ENCODE data around the gene GPD1L. TPM values are rescaled to one million over a fixed set of nuclear protein-coding genes. Genes with fewer than 3 reads are reported as not detected.
A peak's percentile ranks its signal among the peaks of the same experiment; 100 is the strongest.
"Not testable (repeated sequence)": the region's sequence is repeated elsewhere in the genome, so short reads cannot be mapped to it uniquely, and the experiment has no call there.

Gene GPD1L
- total RNA-seq, 2 experiments from 2014 or later = 9.2 to 10.2 TPM

GRCh38 chr3:32104492-32104891 lies 1.9 kb upstream of the GPD1L start:
- H3K9me3 Mint-ChIP-seq = peaks cover 16% of the 10 kb centered on the region
- H3K36me3 Mint-ChIP-seq (ENCODE audit: low read depth) = peaks cover 5% of the 10 kb centered on the region
- H3K4me1 Mint-ChIP-seq (ENCODE audit: low read depth) = peaks cover 22% of the 10 kb centered on the region
- ATAC-seq (no peak), DNase-seq (no peak)
- POLR2A ChIA-PET = interaction anchor here (2.1 kb wide), 1 partner anchor 10 kb away, joined by 5 read pairs; no protein-coding TSS in a partner anchor
- CTCF ChIA-PET = interaction anchor here (1.2 kb wide), 2 partner anchors 86 to 409 kb away, joined by 3 read pairs; no protein-coding TSS in a partner anchor
- no peak overlapping the region for H3K27ac Mint-ChIP-seq
- H3K27me3 Mint-ChIP-seq = no peaks in the 10 kb centered on the region
- H3K4me3 Mint-ChIP-seq = no peak overlapping the region
- intact Hi-C loops (cut with micrococcal nuclease) = no loop called here
- TF ChIP-seq CTCF (IDR thresholded peaks at IDR 0.05) = no peak

- peak overlapping the region; percentile 49 for H3K27ac Mint-ChIP-seq
- ATAC-seq = no peak
- peaks cover 7% of the 10 kb centered on the region for H3K36me3 Mint-ChIP-seq (ENCODE audit: low read depth)
- intact Hi-C loops (cut with micrococcal nuclease) = no loop called here
- POLR2A ChIA-PET = interaction anchor here (1.0 to 2.1 kb wide), 1 partner anchor 9 kb away, joined by 5 read pairs; no protein-coding TSS in a partner anchor
- H3K27me3 Mint-ChIP-seq = no peaks in the 10 kb centered on the region
- peak overlapping the region; percentile 94 for H3K4me3 Mint-ChIP-seq
- peaks cover 16% of the 10 kb centered on the region for H3K9me3 Mint-ChIP-seq
- DNase-seq = peak; percentile 19
- TF ChIP-seq CTCF (IDR thresholded peaks at IDR 0.05) = no peak
- CTCF ChIA-PET = no interaction called here
- peaks cover 29% of the 10 kb centered on the region for H3K4me1 Mint-ChIP-seq (ENCODE audit: low read depth)
These were observed 909 bp upstream of the GPD1L start for GRCh38 chr3:32105291-32106131.

- intact Hi-C loops (cut with micrococcal nuclease) = no loop called here
These were observed 526 bp downstream of the GPD1L start for GRCh38 chr3:32106929-32107362.

GRCh38 chr3:32108224-32108623 lies 1.8 kb downstream of the GPD1L start:
- DNase-seq; H3K9me3 Mint-ChIP-seq; H3K4me3 Mint-ChIP-seq; H3K36me3 Mint-ChIP-seq (ENCODE audit: low read depth); ATAC-seq; H3K27me3 Mint-ChIP-seq; H3K27ac Mint-ChIP-seq; CTCF ChIA-PET; POLR2A ChIA-PET; intact Hi-C loops (cut with micrococcal nuclease): not testable (repeated sequence)
- peaks cover 47% of the 10 kb centered on the region for H3K4me1 Mint-ChIP-seq (ENCODE audit: low read depth)

More at GRCh38 chr3:32106929-32107362, 526 bp downstream of the GPD1L start:
- Mint-ChIP-seq H3K27ac (peak overlapping the region; percentile 87), H3K4me1 (ENCODE audit: low read depth) (peaks cover 41% of the 10 kb centered on the region), H3K27me3 (no peaks in the 10 kb centered on the region), H3K9me3 (peaks cover 4% of the 10 kb centered on the region), H3K36me3 (ENCODE audit: low read depth) (peaks cover 7% of the 10 kb centered on the region), H3K4me3 (peak overlapping the region; percentile 94)
- DNase-seq (no peak), ATAC-seq (no peak)
- ChIA-PET CTCF (no interaction called here), POLR2A (interaction anchor here (1.0 kb wide), 1 partner anchor 8 kb away, joined by 5 read pairs; no protein-coding TSS in a partner anchor)
- TF ChIP-seq CTCF (IDR thresholded peaks at IDR 0.05) = no peak

- no peak overlapping the region for H3K27ac Mint-ChIP-seq
- POLR2A ChIA-PET = no interaction called here
These were observed 2.8 kb downstream of the GPD1L start for GRCh38 chr3:32109256-32109655.

More at GRCh38 chr3:32109256-32109655, 2.8 kb downstream of the GPD1L start:
- Mint-ChIP-seq H3K27me3 (no peaks in the 10 kb centered on the region), H3K9me3 (no peaks in the 10 kb centered on the region), H3K4me3 (no peak overlapping the region), H3K36me3 (ENCODE audit: low read depth) (peaks cover 5% of the 10 kb centered on the region), H3K4me1 (ENCODE audit: low read depth) (peaks cover 58% of the 10 kb centered on the region)
- intact Hi-C loops (cut with micrococcal nuclease) = no loop called here
- ATAC-seq = no peak
- no peak for DNase-seq
- TF ChIP-seq CTCF (IDR thresholded peaks at IDR 0.05) = no peak
- CTCF ChIA-PET = interaction anchor here (0.6 to 1.5 kb wide), 2 partner anchors 35 to 755 kb away, joined by 3 to 5 read pairs; no protein-coding TSS in a partner anchor
